Endothelial cell of umbilical vein (primary cell): ENCODE data around the gene PRPF39. TPM values are rescaled to one million over a fixed set of nuclear protein-coding genes. Genes with fewer than 3 reads are reported as not detected.

ENCODE experiments used
- BruUV-seq: library from RNA; stranded (reverse); fragments of 400-500 nt; replicated peaks from 2 replicates; lab custom pipeline; 2021; lab: Mats Ljungman, UMichigan
- CTCF ChIA-PET: fragments of 300-600, 350-600 bp; sonication (Branson Sonifier 250); formaldehyde crosslinking; loops from one replicate; lab custom pipeline; 2021; ENCODE audit warnings: antibody characterized with exemption, inconsistent platforms; lab: Charles Lee
- POLR2A ChIA-PET: fragments of 300-600, 350-600 bp; sonication (Branson Sonifier 250); formaldehyde crosslinking; loops from one replicate; lab custom pipeline; 2021; ENCODE audit warnings: antibody characterized with exemption, inconsistent platforms; lab: Charles Lee
- DNase-seq: peaks from one replicate; pipeline ENCODE4 v3.0.0-alpha.2; 2011; ENCODE audit warnings: low read depth, low spot score
- FAIRE-seq: peaks from 2 replicates; lab custom pipeline; 2011; peaks lifted over from hg19 to GRCh38; lab: Jason Lieb, UNC
- H2AFZ ChIP-seq: 2 replicates; pipeline ENCODE4 v1.6.0; 2012; ENCODE audit warnings: low read depth, low read length, control low read depth, inconsistent platforms
- H3K27ac ChIP-seq: 2 replicates; pipeline ENCODE4 v1.5.1; 2011; ENCODE audit warnings: low read depth, mild to moderate bottlenecking, control low read depth, low read length, moderate library complexity; ENCODE audit not compliant: insufficient read depth
- H3K27me3 ChIP-seq, 2 experiments: 2 replicates each; pipeline versions ENCODE4 v1.6.0 to v1.6.1; 2011; ENCODE audit warnings: low read length in 2 of 2, mixed read lengths in 1 of 2; ENCODE audit not compliant: control insufficient read depth in 2 of 2, insufficient read depth in 2 of 2
- H3K36me3 ChIP-seq, 2 experiments: 2 replicates in 1 of 2; 3 replicates in 1 of 2; pipeline ENCODE4 v1.5.1; 2011; ENCODE audit warnings: low read length in 2 of 2, mild to moderate bottlenecking in 1 of 2, moderate library complexity in 1 of 2; ENCODE audit not compliant: control insufficient read depth in 2 of 2, insufficient read depth in 2 of 2; ENCODE audit errors: extremely low read depth in 1 of 2
- H3K4me1 ChIP-seq: 3 replicates; pipeline ENCODE4 v1.5.1; 2011; ENCODE audit warnings: mild to moderate bottlenecking, low read length; ENCODE audit not compliant: control insufficient read depth, insufficient read depth; ENCODE audit errors: extremely low read depth
- H3K4me2 ChIP-seq: 2 replicates; pipeline ENCODE4 v1.6.1; 2011; ENCODE audit warnings: low read length, control low read depth, mixed read lengths; ENCODE audit not compliant: insufficient read depth
- H3K4me3 ChIP-seq, 3 experiments: fragments of 200-600 bp in 1 of 3; sonication (generic), shearing (Covaris generic) in 1 of 3; replicated peaks in 1 of 3; 2 replicates each; pipeline ENCODE4 v1.5.1; 2011 to 2016; ENCODE audit warnings: control low read depth in 3 of 3, low read length in 3 of 3, mild to moderate bottlenecking in 2 of 3, inconsistent platforms in 1 of 3, low read depth in 1 of 3, moderate library complexity in 1 of 3; ENCODE audit not compliant: insufficient read depth in 1 of 3
- H3K79me2 ChIP-seq: 2 replicates; pipeline ENCODE4 v1.6.0; 2012; ENCODE audit warnings: low read length, inconsistent platforms; ENCODE audit not compliant: control insufficient read depth, insufficient read depth
- H3K9ac ChIP-seq: replicated peaks from 2 replicates; pipeline ENCODE3; 2011; ENCODE audit warnings: low read length, control low read depth; ENCODE audit not compliant: insufficient read depth; ENCODE audit errors: extremely low read depth
- H3K9me1 ChIP-seq: replicated peaks from 3 replicates; pipeline ENCODE4 v1.6.0; 2011; ENCODE audit warnings: mild to moderate bottlenecking, low read length; ENCODE audit not compliant: control insufficient read depth, insufficient read depth; ENCODE audit errors: extremely low read depth
- H3K9me3 ChIP-seq: replicated peaks from 2 replicates; pipeline ENCODE4 v1.5.1; 2012; ENCODE audit warnings: low read length, inconsistent platforms; ENCODE audit not compliant: control insufficient read depth, insufficient read depth
- H4K20me1 ChIP-seq: replicated peaks from 2 replicates; pipeline ENCODE3; 2011; ENCODE audit warnings: mild to moderate bottlenecking, low read length; ENCODE audit not compliant: control insufficient read depth, insufficient read depth; ENCODE audit errors: extremely low read depth
- CTCF ChIP-seq, 2 donors: IDR thresholded peaks; 1 replicate in 1 of 2; 2 replicates in 1 of 2; pipeline ENCODE4 v1.5.1; 2011; ENCODE audit warnings: low read length in 2 of 2, mild to moderate bottlenecking in 2 of 2, moderate library complexity in 2 of 2, control low read depth in 1 of 2, inconsistent platforms in 1 of 2, low read depth in 1 of 2; ENCODE audit not compliant: insufficient read depth in 1 of 2; ENCODE audit errors: extremely low read depth in 1 of 2
- EZH2 ChIP-seq: IDR thresholded peaks from 2 replicates; pipeline ENCODE4 v1.6.1; 2012; ENCODE audit warnings: borderline replicate concordance, low read depth, mild to moderate bottlenecking, moderate library complexity, low read length, inconsistent platforms; ENCODE audit not compliant: severe bottlenecking
- FOS ChIP-seq: IDR thresholded peaks from 2 replicates; pipeline ENCODE4 v1.6.1; 2011; ENCODE audit warnings: mild to moderate bottlenecking, low read length, moderate library complexity, borderline replicate concordance; ENCODE audit not compliant: insufficient read depth
- GATA2 ChIP-seq: IDR thresholded peaks from 2 replicates; pipeline ENCODE4 v1.7.0; 2011; ENCODE audit warnings: low read depth, mild to moderate bottlenecking, moderate library complexity, mixed read lengths, low read length; ENCODE audit not compliant: insufficient read length, insufficient read depth
- JUN ChIP-seq: IDR thresholded peaks from 2 replicates; pipeline ENCODE4 v1.6.1; 2011; ENCODE audit warnings: borderline replicate concordance, low read depth; ENCODE audit not compliant: insufficient read length, insufficient read depth
- MYC ChIP-seq: IDR thresholded peaks from one replicate; pipeline ENCODE4 v1.6.1; 2011; ENCODE audit warnings: mild to moderate bottlenecking, low read depth, low read length
- POLR2A ChIP-seq: IDR thresholded peaks from 2 replicates; pipeline ENCODE4 v1.6.1; 2012; ENCODE audit warnings: low read depth, mild to moderate bottlenecking, control low read depth, low read length
- POLR2AphosphoS5 ChIP-seq: IDR thresholded peaks from 2 replicates; pipeline ENCODE4 v1.6.1; 2012; ENCODE audit warnings: low read depth, mild to moderate bottlenecking, control low read depth, low read length, moderate library complexity; ENCODE audit not compliant: insufficient read depth
- dilution Hi-C: fragments of 300-500 bp; cut with MboI; formaldehyde crosslinking; loops from one replicate; pipeline ENCODE4 v1.15.0; 2019; ENCODE audit warnings: low sequenced_read_pairs; ENCODE audit not compliant: extremely low pct_ligation_motif_present
- intact Hi-C: fragments of 100-400 bp; cut with micrococcal nuclease; formaldehyde crosslinking; loops from one replicate; pipeline ENCODE4 v1.10.0; 2022
- polyA plus RNA-seq, 4 experiments: library from polyadenylated mRNA; depleted of rRNA in 3 of 4; stranded (reverse) in 3 of 4; unstranded in 1 of 4; fragments of >200 nt; gene quantifications; 2 replicates each; pipeline versions ENCODE4 v1.2.1 to v1.2.3, GENCODE V29; 2011 to 2012; ENCODE audit warnings: missing spikeins in 1 of 4
- total RNA-seq: library from RNA; stranded (reverse); gene quantifications from 2 replicates; pipeline ENCODE4 v1.2.3, GENCODE V29; 2021
- TF ChIP-seq, protein P1 (sequence below): IDR thresholded peaks from 2 replicates; pipeline ENCODE4 v1.6.1; 2011; ENCODE audit not compliant: insufficient read depth, insufficient read length

The PRPF39 gene
- total and polyA plus RNA-seq, 2 donors (not counting 3 experiments of a cell fraction or from before 2014, with no cell fraction given) = 24.8 to 44.4 TPM

DNA sequence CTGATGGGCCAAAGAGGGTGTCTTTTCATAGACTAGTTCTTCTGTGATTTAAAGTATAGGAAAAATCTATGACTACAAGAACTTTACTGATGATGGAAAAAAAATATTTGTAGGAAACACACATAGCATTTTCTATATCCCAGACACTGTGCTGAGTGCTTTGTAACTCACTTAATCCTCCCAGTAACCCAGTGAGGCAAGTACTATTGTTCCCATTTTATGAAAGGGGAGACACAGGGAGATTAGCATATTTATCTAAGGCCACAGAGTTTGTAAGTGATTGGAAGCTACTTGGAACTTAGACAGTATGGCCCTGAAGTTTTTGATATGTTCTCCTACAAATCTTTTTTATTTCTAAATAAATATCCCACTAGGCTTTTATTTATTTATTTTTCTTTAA, 19.9 kb downstream of the PRPF39 start:
- H3K4me2 ChIP-seq = no peak overlapping the region
- no peaks in the 10 kb centered on the region for H4K20me1 ChIP-seq
- no peak overlapping the region for H3K4me3 ChIP-seq
- FAIRE-seq (no peak), DNase-seq (no peak)
- no peaks in the 10 kb centered on the region for H3K27me3 ChIP-seq
- dilution Hi-C loops (no loop called here), intact Hi-C loops (no loop called here)
- H3K9ac ChIP-seq = no peak overlapping the region
- H3K36me3 ChIP-seq = peaks cover 8 to 20% of the 10 kb centered on the region in 2 experiments
- ChIA-PET CTCF (no interaction called here), POLR2A (no interaction called here)
- no peaks in the 10 kb centered on the region for H3K9me3 ChIP-seq
- H3K4me1 ChIP-seq = no peaks in the 10 kb centered on the region
- no peak overlapping the region for H2AFZ ChIP-seq
- no peaks in the 10 kb centered on the region for H3K9me1 ChIP-seq
- TF ChIP-seq EZH2 (no peak), POLR2AphosphoS5 (no peak), JUN (no peak), POLR2A (no peak), GATA2 (no peak), CTCF (IDR thresholded peaks at IDR 0.05; ENCODE audit: extremely low read depth in 1 of 2, insufficient read depth in 1 of 2, low read depth in 1 of 2, low read length in 2 of 2) (no peak), MYC (no peak), FOS (no peak)
- TF ChIP-seq, protein P1, sequence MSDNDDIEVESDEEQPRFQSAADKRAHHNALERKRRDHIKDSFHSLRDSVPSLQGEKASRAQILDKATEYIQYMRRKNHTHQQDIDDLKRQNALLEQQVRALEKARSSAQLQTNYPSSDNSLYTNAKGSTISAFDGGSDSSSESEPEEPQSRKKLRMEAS = no peak
- peaks cover 14% of the 10 kb centered on the region for H3K79me2 ChIP-seq
- H3K27ac ChIP-seq = no peak overlapping the region
- no TSS peak for BruUV-seq
